Neural progenitor cell (in vitro differentiated cells): ENCODE results near the gene MMRN2. TPM values are rescaled to one million over a fixed set of nuclear protein-coding genes. Genes with fewer than 3 reads are reported as not detected.

ENCODE experiments used
- DNase-seq: peaks from one replicate; pipeline ENCODE4 v3.0.0-alpha.2; 2016; ENCODE audit warnings: low spot score
- H2AFZ ChIP-seq: fragments of 200-600 bp; sonication (generic); replicated peaks from 2 replicates; pipeline ENCODE4 v1.6.1; 2016; ENCODE audit warnings: antibody characterized with exemption
- H3F3A ChIP-seq: fragments of 200-600 bp; sonication (generic); 2 replicates; pipeline ENCODE4 v1.6.1; 2016; ENCODE audit warnings: antibody characterized with exemption, low read depth
- H3K27ac ChIP-seq: fragments of 200-600 bp; sonication (generic); 2 replicates; pipeline ENCODE4 v1.5.1; 2016; ENCODE audit warnings: mild to moderate bottlenecking
- H3K27me3 ChIP-seq: fragments of 200-600 bp; sonication (generic); 2 replicates; pipeline ENCODE4 v1.6.1; 2016; ENCODE audit warnings: mild to moderate bottlenecking, moderate library complexity
- H3K36me3 ChIP-seq: fragments of 200-600 bp; sonication (generic); 2 replicates; pipeline ENCODE4 v1.5.1; 2016
- H3K4me1 ChIP-seq: fragments of 200-600 bp; sonication (generic); 2 replicates; pipeline ENCODE4 v1.6.1; 2016; ENCODE audit warnings: mixed run types
- H3K4me2 ChIP-seq: fragments of 200-600 bp; sonication (generic); 2 replicates; pipeline ENCODE4 v1.6.1; 2016
- H3K4me3 ChIP-seq: fragments of 200-600 bp; sonication (generic); 2 replicates; pipeline ENCODE4 v1.5.1; 2016
- H3K79me2 ChIP-seq: fragments of 200-600 bp; sonication (generic); 2 replicates; pipeline ENCODE4 v1.6.1; 2016; ENCODE audit warnings: low read depth
- H3K9ac ChIP-seq: fragments of 200-600 bp; sonication (generic); 2 replicates; pipeline ENCODE4 v1.6.1; 2016
- H3K9me3 ChIP-seq: fragments of 200-600 bp; sonication (generic); 2 replicates; pipeline ENCODE4 v1.5.1; 2016; ENCODE audit warnings: low read depth
- H4K20me1 ChIP-seq: fragments of 200-600 bp; sonication (generic); 2 replicates; pipeline ENCODE4 v1.6.1; 2016; ENCODE audit warnings: low read depth
- H3K27ac Mint-ChIP-seq: 3 replicates; pipeline ENCODE4 v1.8.0; 2021; ENCODE audit warnings: mixed read lengths
- H3K27me3 Mint-ChIP-seq: 2 replicates; pipeline ENCODE4 v1.8.0; 2022; ENCODE audit warnings: low read depth, mild to moderate bottlenecking, inconsistent platforms, moderate library complexity, mixed read lengths; ENCODE audit not compliant: insufficient read depth
- H3K36me3 Mint-ChIP-seq: 3 replicates; pipeline ENCODE4 v1.8.0; 2021; ENCODE audit warnings: mixed read lengths
- H3K4me1 Mint-ChIP-seq: 3 replicates; pipeline ENCODE4 v1.8.0; 2021; ENCODE audit warnings: mixed read lengths
- H3K4me3 Mint-ChIP-seq: 3 replicates; pipeline ENCODE4 v1.8.0; 2021; ENCODE audit warnings: mild to moderate bottlenecking, moderate library complexity, mixed read lengths
- H3K9me3 Mint-ChIP-seq: 3 replicates; pipeline ENCODE4 v1.8.0; 2020; ENCODE audit warnings: mixed read lengths
- CTCF ChIP-seq: fragments of 200-600 bp; sonication (generic); IDR thresholded peaks from 2 replicates; pipeline ENCODE4 v1.5.1; 2017; ENCODE audit warnings: antibody characterized with exemption, mild to moderate bottlenecking
- EZH2 ChIP-seq: fragments of 200-600 bp; sonication (generic); IDR thresholded peaks from 2 replicates; pipeline ENCODE4 v1.6.1; 2017; ENCODE audit warnings: antibody characterized with exemption, mild to moderate bottlenecking, moderate library complexity
- EZH2phosphoT487 ChIP-seq: fragments of 200-600 bp; sonication (generic); IDR thresholded peaks from 2 replicates; pipeline ENCODE4 v1.6.1; 2017; ENCODE audit warnings: antibody characterized with exemption
- total RNA-seq: library from RNA; depleted of rRNA; stranded (reverse); fragments of >200 nt; gene quantifications from 2 replicates; pipeline ENCODE4 v1.2.3, GENCODE V29; 2015; ENCODE audit warnings: low replicate concordance

The MMRN2 gene
- total RNA-seq, 1 donor from 2014 or later = 0.28 TPM

- H3F3A ChIP-seq = peaks cover 32% of the 10 kb centered on the region
- H3K27me3 ChIP-seq = peaks cover 30% of the 10 kb centered on the region
- peak overlapping the region; percentile 5 for H3K9ac ChIP-seq
- H2AFZ ChIP-seq = peak overlapping the region; percentile 94
- Mint-ChIP-seq H3K36me3 (no peaks in the 10 kb centered on the region), H3K9me3 (no peaks in the 10 kb centered on the region), H3K27me3 (peaks cover 17% of the 10 kb centered on the region), H3K27ac (peak overlapping the region; percentile 74), H3K4me3 (peak overlapping the region; percentile 77), H3K4me1 (peaks cover 28% of the 10 kb centered on the region)
- H3K9me3 ChIP-seq = no peaks in the 10 kb centered on the region
- H3K4me2 ChIP-seq = peak overlapping the region; percentile 79
- H3K4me1 ChIP-seq = peaks cover 28% of the 10 kb centered on the region
- no peaks in the 10 kb centered on the region for H4K20me1 ChIP-seq
- peak; percentile 66 for DNase-seq
- no peaks in the 10 kb centered on the region for H3K79me2 ChIP-seq
- no peaks in the 10 kb centered on the region for H3K36me3 ChIP-seq
- peak overlapping the region; percentile 50 for H3K4me3 ChIP-seq
- TF ChIP-seq EZH2phosphoT487 = peak; percentile 27
- TF ChIP-seq EZH2 = no peak
- peak; percentile 13 for TF ChIP-seq CTCF
- no peak overlapping the region for H3K27ac ChIP-seq
Observed at GRCh38 chr10:86971232-86971991, 14.0 kb upstream of the MMRN2 start.

GRCh38 chr10:86970982-86971231 is 13.5 kb upstream of the MMRN2 start:
- peaks cover 33% of the 10 kb centered on the region for H3K4me1 ChIP-seq
- no peak overlapping the region for H3K27ac ChIP-seq
- H3K27ac Mint-ChIP-seq = no peak overlapping the region

GRCh38 chr10:86970162-86970981 is 13.0 kb upstream of the MMRN2 start:
- Mint-ChIP-seq H3K27ac (peak overlapping the region; percentile 69), H3K36me3 (no peaks in the 10 kb centered on the region), H3K9me3 (no peaks in the 10 kb centered on the region), H3K4me3 (peak overlapping the region; percentile 82), H3K27me3 (peaks cover 17% of the 10 kb centered on the region), H3K4me1 (peaks cover 38% of the 10 kb centered on the region)
- Histone ChIP-seq H3K79me2 (no peaks in the 10 kb centered on the region), H3F3A (peaks cover 32% of the 10 kb centered on the region), H3K4me2 (peak overlapping the region; percentile 79), H3K27me3 (peaks cover 30% of the 10 kb centered on the region), H3K4me1 (peaks cover 35% of the 10 kb centered on the region), H4K20me1 (no peaks in the 10 kb centered on the region), H3K4me3 (peak overlapping the region; percentile 50), H2AFZ (peak overlapping the region; percentile 94), H3K27ac (no peak overlapping the region), H3K9ac (peak overlapping the region; percentile 5), H3K9me3 (no peaks in the 10 kb centered on the region), H3K36me3 (no peaks in the 10 kb centered on the region)
- peak; percentile 66 for DNase-seq
- TF ChIP-seq EZH2 (no peak), EZH2phosphoT487 (no peak), CTCF (no peak)

More at GRCh38 chr10:86970982-86971231, 13.5 kb upstream of the MMRN2 start:
- TF ChIP-seq CTCF (no peak), EZH2 (no peak), EZH2phosphoT487 (no peak)
- Histone ChIP-seq H3K4me3 (peak overlapping the region; percentile 50), H3K79me2 (no peaks in the 10 kb centered on the region), H3K4me2 (peak overlapping the region; percentile 79), H3K9ac (peak overlapping the region; percentile 5), H3K36me3 (no peaks in the 10 kb centered on the region), H3F3A (peaks cover 32% of the 10 kb centered on the region), H4K20me1 (no peaks in the 10 kb centered on the region), H3K9me3 (no peaks in the 10 kb centered on the region), H2AFZ (peak overlapping the region; percentile 94), H3K27me3 (peaks cover 30% of the 10 kb centered on the region)
- H3K4me3 Mint-ChIP-seq = peak overlapping the region; percentile 82
- peaks cover 17% of the 10 kb centered on the region for H3K27me3 Mint-ChIP-seq
- peak; percentile 79 for DNase-seq
- no peaks in the 10 kb centered on the region for H3K36me3 Mint-ChIP-seq
- peaks cover 34% of the 10 kb centered on the region for H3K4me1 Mint-ChIP-seq
- H3K9me3 Mint-ChIP-seq = no peaks in the 10 kb centered on the region
